Neural cell (in vitro differentiated cells): ENCODE results near the gene STK40. TPM values are rescaled to one million over a fixed set of nuclear protein-coding genes. Genes with fewer than 3 reads are reported as not detected.

ENCODE experiments used
- H2AFZ ChIP-seq: fragments of 200-600, 300-800 bp; sonication (generic), shearing (Covaris generic); 2 replicates; pipeline ENCODE4 v1.6.0; 2014; ENCODE audit warnings: low read depth, mild to moderate bottlenecking, antibody characterized with exemption, low read length, moderate library complexity
- H3F3A ChIP-seq: fragments of 200-600 bp; shearing (Covaris generic); 2 replicates; pipeline ENCODE4 v1.6.1; 2016; ENCODE audit warnings: mild to moderate bottlenecking, moderate library complexity, mixed read lengths, antibody characterized with exemption, low read length; ENCODE audit not compliant: insufficient read depth, poor library complexity, severe bottlenecking
- H3K27ac ChIP-seq: fragments of 200-600, 300-800 bp; sonication (generic), shearing (Covaris generic); 2 replicates; pipeline ENCODE4 v1.5.1; 2014; ENCODE audit warnings: mild to moderate bottlenecking, low read length, moderate library complexity
- H3K27me3 ChIP-seq: fragments of 300-800, 200-600 bp; sonication (generic), shearing (Covaris generic); 2 replicates; pipeline ENCODE4 v1.6.0; 2014; ENCODE audit warnings: mild to moderate bottlenecking, low read depth, low read length, moderate library complexity; ENCODE audit not compliant: insufficient read depth
- H3K36me3 ChIP-seq: fragments of 300-800, 200-600 bp; sonication (generic), shearing (Covaris generic); 2 replicates; pipeline ENCODE4 v1.5.1; 2014; ENCODE audit warnings: mild to moderate bottlenecking, antibody characterized with exemption, low read length, moderate library complexity; ENCODE audit not compliant: insufficient read depth
- H3K4me2 ChIP-seq: fragments of 300-800, 200-600 bp; sonication (generic), shearing (Covaris generic); 2 replicates; pipeline ENCODE4 v1.6.0; 2014; ENCODE audit warnings: mild to moderate bottlenecking, low read length
- H3K4me3 ChIP-seq: fragments of 300-800, 200-600 bp; sonication (generic), shearing (Covaris generic); 2 replicates; pipeline ENCODE4 v1.5.1; 2014; ENCODE audit warnings: mild to moderate bottlenecking, low read length, moderate library complexity
- H3K79me2 ChIP-seq: fragments of 200-600 bp; shearing (Covaris generic); replicated peaks from 2 replicates; pipeline ENCODE4 v1.6.0; 2014; ENCODE audit warnings: mild to moderate bottlenecking, low read length, moderate library complexity; ENCODE audit not compliant: insufficient read depth
- H3K9ac ChIP-seq: fragments of 300-800, 200-600 bp; sonication (generic), shearing (Covaris generic); 2 replicates; pipeline ENCODE4 v1.6.1; 2016; ENCODE audit warnings: mild to moderate bottlenecking, low read length, mixed read lengths
- H3K9me2 ChIP-seq: fragments of 200-600 bp; shearing (Covaris generic); 2 replicates; pipeline ENCODE4 v1.6.1; 2016; ENCODE audit warnings: mild to moderate bottlenecking, low read length, mixed read lengths; ENCODE audit not compliant: insufficient read depth
- H3K9me3 ChIP-seq: fragments of 200-600, 300-800 bp; sonication (generic), shearing (Covaris generic); 2 replicates; pipeline ENCODE4 v1.6.1; 2016; ENCODE audit warnings: mild to moderate bottlenecking, mixed run types, low read length, moderate library complexity, mixed read lengths
- H4K20me1 ChIP-seq: fragments of 200-600 bp; shearing (Covaris generic); 2 replicates; pipeline ENCODE4 v1.6.1; 2016; ENCODE audit warnings: mild to moderate bottlenecking, mixed run types; ENCODE audit not compliant: insufficient read depth
- CTCF ChIP-seq: fragments of 450-650 bp; IDR thresholded peaks from 2 replicates; pipeline ENCODE4 v1.5.1; 2014; ENCODE audit warnings: antibody characterized with exemption, mild to moderate bottlenecking, moderate library complexity; ENCODE audit not compliant: poor library complexity, severe bottlenecking
- EP300 ChIP-seq: fragments of 450-650 bp; conservative IDR thresholded peaks from 2 replicates; pipeline ENCODE4 v1.6.1; 2014; ENCODE audit warnings: antibody characterized with exemption, mild to moderate bottlenecking, moderate library complexity; ENCODE audit not compliant: poor library complexity, severe bottlenecking
- EZH2 ChIP-seq: fragments of 200-600, 300-800 bp; shearing (Covaris generic), sonication (generic); IDR thresholded peaks from 2 replicates; pipeline ENCODE4 v1.6.1; 2014; ENCODE audit warnings: antibody characterized with exemption, low read length, borderline replicate concordance, mild to moderate bottlenecking; ENCODE audit not compliant: insufficient read depth, poor library complexity, severe bottlenecking
- MXI1 ChIP-seq: fragments of 450-650 bp; conservative IDR thresholded peaks from 2 replicates; pipeline ENCODE4 v1.6.1; 2014; ENCODE audit warnings: antibody characterized with exemption, mild to moderate bottlenecking; ENCODE audit not compliant: poor library complexity, severe bottlenecking
- POLR2AphosphoS5 ChIP-seq: IDR thresholded peaks from 2 replicates; pipeline ENCODE4 v1.6.1; 2012
- RAD21 ChIP-seq: fragments of 450-650 bp; conservative IDR thresholded peaks from 2 replicates; pipeline ENCODE4 v1.6.1; 2014; ENCODE audit warnings: antibody characterized with exemption, mild to moderate bottlenecking, moderate library complexity
- REST ChIP-seq: IDR thresholded peaks from 2 replicates; pipeline ENCODE4 v1.6.1; 2012; ENCODE audit warnings: borderline replicate concordance
- SMC3 ChIP-seq: fragments of 450-650 bp; conservative IDR thresholded peaks from 2 replicates; pipeline ENCODE4 v1.6.1; 2014; ENCODE audit warnings: antibody characterized with exemption, mild to moderate bottlenecking, moderate library complexity; ENCODE audit not compliant: poor library complexity
- TAF1 ChIP-seq: IDR thresholded peaks from 2 replicates; pipeline ENCODE4 v1.6.1; 2012; ENCODE audit warnings: low read depth
- polyA plus RNA-seq: library from polyadenylated mRNA; depleted of rRNA; stranded (reverse); fragments of >200 nt; gene quantifications from 2 replicates; pipeline ENCODE4 v1.2.3, GENCODE V29; 2014

Gene STK40
- polyA plus RNA-seq, 1 donor from 2014 or later = 8.4 TPM

- no peaks in the 10 kb centered on the region for H4K20me1 ChIP-seq
Observed at GRCh38 chr1:36304521-36304920, 81.2 kb downstream of the STK40 start.

GRCh38 chr1:36303650-36304360, 81.9 kb downstream of the STK40 start:
- Histone ChIP-seq H3K9me3 (no peaks in the 10 kb centered on the region), H3K79me2 (no peaks in the 10 kb centered on the region), H3K9ac (no peak overlapping the region), H3K36me3 (no peaks in the 10 kb centered on the region), H3K27me3 (no peaks in the 10 kb centered on the region), H3K4me3 (no peak overlapping the region), H3K9me2 (no peaks in the 10 kb centered on the region), H3K27ac (no peak overlapping the region), H2AFZ (no peak overlapping the region), H3K4me2 (no peak overlapping the region), H4K20me1 (no peaks in the 10 kb centered on the region), H3F3A (no peaks in the 10 kb centered on the region)
- TF ChIP-seq TAF1 (no peak), EP300 (no peak), MXI1 (no peak), SMC3 (no peak), EZH2 (no peak), RAD21 (no peak), CTCF (no peak), REST (no peak), POLR2AphosphoS5 (no peak)

More at GRCh38 chr1:36304521-36304920, 81.2 kb downstream of the STK40 start:
- no peaks in the 10 kb centered on the region for H3K36me3 ChIP-seq
- H3K27me3 ChIP-seq = no peaks in the 10 kb centered on the region
- no peak overlapping the region for H3K9ac ChIP-seq
- H3K9me2 ChIP-seq = no peaks in the 10 kb centered on the region
- H3K79me2 ChIP-seq = no peaks in the 10 kb centered on the region
- no peak overlapping the region for H3K27ac ChIP-seq
- H3F3A ChIP-seq = no peaks in the 10 kb centered on the region
- H3K4me2 ChIP-seq = no peak overlapping the region
- no peak overlapping the region for H2AFZ ChIP-seq
- no peak overlapping the region for H3K4me3 ChIP-seq
- no peaks in the 10 kb centered on the region for H3K9me3 ChIP-seq
- TF ChIP-seq EP300 (no peak), POLR2AphosphoS5 (no peak), TAF1 (no peak), MXI1 (no peak), EZH2 (no peak)

GRCh38 chr1:36303244-36303643, 82.5 kb downstream of the STK40 start:
- no peaks in the 10 kb centered on the region for H3K36me3 ChIP-seq
- H4K20me1 ChIP-seq = no peaks in the 10 kb centered on the region
- H3K4me2 ChIP-seq = no peak overlapping the region
- no peaks in the 10 kb centered on the region for H3K27me3 ChIP-seq
- no peak overlapping the region for H3K4me3 ChIP-seq
- no peaks in the 10 kb centered on the region for H3K79me2 ChIP-seq
- TF ChIP-seq RAD21 (no peak), MXI1 (no peak), SMC3 (no peak), REST (no peak), CTCF (no peak), EP300 (no peak)
- H3K27ac ChIP-seq = no peak overlapping the region
- H3K9me2 ChIP-seq = no peaks in the 10 kb centered on the region
- no peak overlapping the region for H3K9ac ChIP-seq
- H3F3A ChIP-seq = no peaks in the 10 kb centered on the region
- no peaks in the 10 kb centered on the region for H3K9me3 ChIP-seq
- H2AFZ ChIP-seq = no peak overlapping the region
